Measurements from ENCODE around the gene RIT1. TPM values are rescaled to one million over a fixed set of nuclear protein-coding genes. Genes with fewer than 3 reads are reported as not detected.
A peak's percentile ranks its signal among the peaks of the same experiment; 100 is the strongest.

Gene RIT1
- total RNA-seq, 2 experiments from 2014 or later = 20.3 to 23.0 TPM

- Mint-ChIP-seq H3K4me3 (peak overlapping the region; percentile 58), H3K27ac (peak overlapping the region; percentile 96), H3K27me3 (no peaks in the 10 kb centered on the region), H3K9me3 (ENCODE audit: low read depth) (no peaks in the 10 kb centered on the region), H3K4me1 (peaks cover 50% of the 10 kb centered on the region), H3K36me3 (ENCODE audit: low read depth) (peaks cover 52% of the 10 kb centered on the region)
- ATAC-seq (peak; percentile 13), DNase-seq (no peak)
- CTCF ChIA-PET = interaction anchor here (0.6 to 1.5 kb wide), 11 partner anchors 9 to 189 kb away, joined by 3 to 8 read pairs (median 4); partner anchors contain the start of genes ARHGEF2 and KHDC4
- intact Hi-C loops (cut with DNase I, micrococcal nuclease) = loop anchor here (1.0 to 2.0 kb wide), 5 partner anchors 12 to 106 kb away; partner anchors contain the start of genes KHDC4 (in 2 of the 2), RIT1 (in 1 of the 2) and UBQLN4 (in 1 of the 2)
- POLR2A ChIA-PET = interaction anchor here (0.6 to 1.7 kb wide), 6 partner anchors 9 to 336 kb away, joined by 3 to 20 read pairs (median 5); partner anchors contain the start of genes ARHGEF2, KHDC4 and SMG5
Measured at GRCh38 chr1:155946633-155947219, 35.6 kb upstream of the RIT1 start.

- H3K27me3 Mint-ChIP-seq = no peaks in the 10 kb centered on the region
- ChIA-PET CTCF (interaction anchor here (0.5 to 3.0 kb wide), 5 partner anchors 11 to 1136 kb away, joined by 3 to 18 read pairs (median 4); partner anchors contain the start of gene KHDC4), POLR2A (no interaction called here)
- peaks cover 38% of the 10 kb centered on the region for H3K36me3 Mint-ChIP-seq (ENCODE audit: low read depth)
- DNase-seq (no peak), ATAC-seq (no peak)
- no peak overlapping the region for H3K4me3 Mint-ChIP-seq
- H3K27ac Mint-ChIP-seq = peak overlapping the region; percentile 96
- H3K9me3 Mint-ChIP-seq (ENCODE audit: low read depth) = no peaks in the 10 kb centered on the region
- intact Hi-C loops (cut with DNase I, micrococcal nuclease) = no loop called here
- H3K4me1 Mint-ChIP-seq = peaks cover 72% of the 10 kb centered on the region
Measured at GRCh38 chr1:155944444-155944799, 33.3 kb upstream of the RIT1 start.

GRCh38 chr1:155942578-155943141, 31.5 kb upstream of the RIT1 start:
- peak; percentile 22 for DNase-seq
- no peak overlapping the region for H3K4me3 Mint-ChIP-seq
- peaks cover 78% of the 10 kb centered on the region for H3K4me1 Mint-ChIP-seq
- ChIA-PET CTCF (interaction anchor here (0.5 to 3.0 kb wide), 5 partner anchors 9 to 50 kb away, joined by 3 to 18 read pairs (median 4); partner anchors contain the start of gene KHDC4), POLR2A (interaction anchor here (0.6 to 1.0 kb wide), 2 partner anchors 36 to 268 kb away, joined by 3 read pairs; partner anchors contain the start of gene ARHGEF2)
- intact Hi-C loops (cut with DNase I, micrococcal nuclease) = no loop called here
- H3K27me3 Mint-ChIP-seq = no peaks in the 10 kb centered on the region
- ATAC-seq = no peak
- no peaks in the 10 kb centered on the region for H3K9me3 Mint-ChIP-seq (ENCODE audit: low read depth)
- H3K36me3 Mint-ChIP-seq (ENCODE audit: low read depth) = peaks cover 29% of the 10 kb centered on the region
- peak overlapping the region; percentile 92 for H3K27ac Mint-ChIP-seq

GRCh38 chr1:155941845-155942531, 30.8 kb upstream of the RIT1 start:
- peaks cover 24% of the 10 kb centered on the region for H3K36me3 Mint-ChIP-seq (ENCODE audit: low read depth)
- H3K27me3 Mint-ChIP-seq = no peaks in the 10 kb centered on the region
- no peak overlapping the region for H3K4me3 Mint-ChIP-seq
- no peaks in the 10 kb centered on the region for H3K9me3 Mint-ChIP-seq (ENCODE audit: low read depth)
- peak overlapping the region; percentile 92 for H3K27ac Mint-ChIP-seq
- ChIA-PET CTCF (interaction anchor here (0.7 to 1.3 kb wide), 2 partner anchors 30 to 48 kb away, joined by 4 read pairs; no protein-coding TSS in a partner anchor), POLR2A (interaction anchor here (0.6 to 1.0 kb wide), 2 partner anchors 37 to 267 kb away, joined by 3 read pairs; partner anchors contain the start of gene ARHGEF2)
- DNase-seq = no peak
- ATAC-seq = no peak
- intact Hi-C loops (cut with DNase I, micrococcal nuclease) = no loop called here
- H3K4me1 Mint-ChIP-seq = peaks cover 73% of the 10 kb centered on the region

GRCh38 chr1:155940993-155941844, 30.1 kb upstream of the RIT1 start, which contains the start of gene RXFP4:
TSS of gene RXFP4 (plus strand) at chr1:155941638. CDS start at chr1:155941710, 72 bp downstream.
- Mint-ChIP-seq H3K27ac (peak within 1 kb of the TSS; percentile 92), H3K4me3 (no peak within 1 kb of the TSS), H3K36me3 (ENCODE audit: low read depth) (peaks cover 16% of the 10 kb centered on the region), H3K4me1 (peaks cover 65% of the 10 kb centered on the region), H3K9me3 (ENCODE audit: low read depth) (no peaks in the 10 kb centered on the region), H3K27me3 (no peaks in the 10 kb centered on the region)
- intact Hi-C loops (cut with DNase I, micrococcal nuclease) = no loop called here
- CTCF ChIA-PET = interaction anchor here (5.2 kb wide), 1 partner anchor 49 kb away, joined by 72 read pairs; no protein-coding TSS in a partner anchor
- ATAC-seq (peak; percentile 4), DNase-seq (peak; percentile 28)
- POLR2A ChIA-PET = interaction anchor here (1.2 to 2.0 kb wide), 2 partner anchors 35 to 76 kb away, joined by 3 to 13 read pairs; no protein-coding TSS in a partner anchor

GRCh38 chr1:155940482-155940992, 29.4 kb upstream of the RIT1 start:
- no peaks in the 10 kb centered on the region for H3K27me3 Mint-ChIP-seq
- H3K27ac Mint-ChIP-seq = peak overlapping the region; percentile 92
- H3K9me3 Mint-ChIP-seq (ENCODE audit: low read depth) = no peaks in the 10 kb centered on the region
- peaks cover 10% of the 10 kb centered on the region for H3K36me3 Mint-ChIP-seq (ENCODE audit: low read depth)
- ATAC-seq = peak; percentile 65
- CTCF ChIA-PET = interaction anchor here (0.7 to 5.2 kb wide), 2 partner anchors 50 to 526 kb away, joined by 3 to 72 read pairs; no protein-coding TSS in a partner anchor
- intact Hi-C loops (cut with DNase I, micrococcal nuclease) = no loop called here
- no peak overlapping the region for H3K4me3 Mint-ChIP-seq
- DNase-seq = peak; percentile 29
- H3K4me1 Mint-ChIP-seq = peaks cover 58% of the 10 kb centered on the region
- POLR2A ChIA-PET = interaction anchor here (0.6 to 2.0 kb wide), 4 partner anchors 14 to 76 kb away, joined by 3 to 13 read pairs (median 4); no protein-coding TSS in a partner anchor

GRCh38 chr1:155938220-155938627, 27.1 kb upstream of the RIT1 start:
- ATAC-seq (peak; percentile 18), DNase-seq (peak; percentile 42)
- H3K9me3 Mint-ChIP-seq (ENCODE audit: low read depth) = no peaks in the 10 kb centered on the region
- H3K27me3 Mint-ChIP-seq = no peaks in the 10 kb centered on the region
- no peaks in the 10 kb centered on the region for H3K36me3 Mint-ChIP-seq (ENCODE audit: low read depth)
- H3K4me1 Mint-ChIP-seq = peaks cover 44% of the 10 kb centered on the region
- ChIA-PET CTCF (interaction anchor here (0.6 to 5.2 kb wide), 26 partner anchors 8 to 687 kb away, joined by 3 to 72 read pairs (median 4); partner anchors contain the start of gene ARHGEF2), POLR2A (interaction anchor here (0.6 to 1.4 kb wide), 4 partner anchors 8 to 287 kb away, joined by 3 to 11 read pairs (median 5); partner anchors contain the start of gene ARHGEF2)
- H3K27ac Mint-ChIP-seq = peak overlapping the region; percentile 63
- intact Hi-C loops (cut with DNase I, micrococcal nuclease) = loop anchor here (1.0 kb wide), 2 partner anchors 51 to 128 kb away; no protein-coding TSS in a partner anchor
- no peak overlapping the region for H3K4me3 Mint-ChIP-seq

GRCh38 chr1:155934936-155935590, 23.9 kb upstream of the RIT1 start:
- ChIA-PET CTCF (interaction anchor here (0.6 to 5.4 kb wide), 13 partner anchors 9 to 162 kb away, joined by 3 to 42 read pairs (median 6); partner anchors contain the start of gene ARHGEF2), POLR2A (interaction anchor here (0.8 to 5.5 kb wide), 7 partner anchors 11 to 96 kb away, joined by 3 to 62 read pairs (median 6); partner anchors contain the start of gene ARHGEF2)
- Mint-ChIP-seq H3K4me3 (no peak overlapping the region), H3K27ac (no peak overlapping the region), H3K27me3 (no peaks in the 10 kb centered on the region), H3K9me3 (ENCODE audit: low read depth) (no peaks in the 10 kb centered on the region), H3K4me1 (peaks cover 48% of the 10 kb centered on the region), H3K36me3 (ENCODE audit: low read depth) (peaks cover 24% of the 10 kb centered on the region)
- intact Hi-C loops (cut with DNase I, micrococcal nuclease) = loop anchor here (1.0 to 2.0 kb wide), 12 partner anchors 11 to 403 kb away; partner anchors contain the start of genes ARHGEF2 (in 2 of the 2), CCT3 (in 2 of the 2), SYT11 (in 2 of the 2) and TSACC (in 2 of the 2)
- no peak for ATAC-seq
- DNase-seq = no peak

GRCh38 chr1:155934097-155934935, 23.2 kb upstream of the RIT1 start, which contains the start of gene KHDC4:
TSS of gene KHDC4 (minus strand) at chr1:155934413. CDS start at chr1:155934373, 40 bp downstream.
- no peak within 1 kb of the TSS for H3K4me3 Mint-ChIP-seq
- no peaks in the 10 kb centered on the region for H3K9me3 Mint-ChIP-seq (ENCODE audit: low read depth)
- ChIA-PET POLR2A (interaction anchor here (0.6 to 5.5 kb wide), 10 partner anchors 12 to 1714 kb away, joined by 3 to 62 read pairs (median 4); partner anchors contain the start of genes ARHGEF2 and SYT11), CTCF (interaction anchor here (0.6 to 5.4 kb wide), 16 partner anchors 10 to 706 kb away, joined by 3 to 42 read pairs (median 4); partner anchors contain the start of gene ARHGEF2)
- peaks cover 27% of the 10 kb centered on the region for H3K36me3 Mint-ChIP-seq (ENCODE audit: low read depth)
- intact Hi-C loops (cut with DNase I, micrococcal nuclease) = loop anchor here (1.0 to 2.0 kb wide), 12 partner anchors 12 to 404 kb away; partner anchors contain the start of genes ARHGEF2 (in 2 of the 2), CCT3 (in 2 of the 2), SYT11 (in 2 of the 2) and TSACC (in 2 of the 2)
- H3K27me3 Mint-ChIP-seq = no peaks in the 10 kb centered on the region
- DNase-seq = peak; percentile 97
- H3K27ac Mint-ChIP-seq = no peak within 1 kb of the TSS
- peak; percentile 97 for ATAC-seq
- peaks cover 46% of the 10 kb centered on the region for H3K4me1 Mint-ChIP-seq

Measured in activated CD4-positive, alpha-beta T cell treated with anti-CD3 and anti-CD28 coated beads for 36 hours (primary cell).